SW 1271 (cell line): ENCODE measurements around the gene C4orf54.

Source experiments
- DNase-seq, 2 experiments: peaks; one replicate each; lab custom pipeline; 2025; lab: John Stamatoyannopoulos, UW

The C4orf54 gene

GRCh38 chr4:99651811-99652485 is 5.7 kb downstream of the C4orf54 start:
- no peak for DNase-seq

- no peak for DNase-seq
Measured at GRCh38 chr4:99651016-99651769, 6.4 kb downstream of the C4orf54 start.

GRCh38 chr4:99649778-99650177 is 7.8 kb downstream of the C4orf54 start:
- DNase-seq: no peak

GRCh38 chr4:99649208-99649607 is 8.4 kb downstream of the C4orf54 start:
- DNase-seq: no peak

GRCh38 chr4:99648321-99648720 is 9.3 kb downstream of the C4orf54 start:
- no peak for DNase-seq

GRCh38 chr4:99647071-99647470 is 10.6 kb downstream of the C4orf54 start:
- no peak for DNase-seq

- DNase-seq: no peak
Measured at GRCh38 chr4:99645638-99646037, 12.0 kb downstream of the C4orf54 start.

GRCh38 chr4:99645036-99645435 is 12.6 kb downstream of the C4orf54 start:
- DNase-seq: no peak

GRCh38 chr4:99644453-99644852 is 13.2 kb downstream of the C4orf54 start:
- no peak for DNase-seq

- no peak for DNase-seq
Measured at GRCh38 chr4:99642725-99643489, 14.7 kb downstream of the C4orf54 start.

GRCh38 chr4:99640676-99641075 is 17.0 kb downstream of the C4orf54 start:
- no peak for DNase-seq

GRCh38 chr4:99637174-99637573 is 20.5 kb downstream of the C4orf54 start:
- DNase-seq: no peak

- DNase-seq: no peak
Measured at GRCh38 chr4:99636422-99636821, 21.2 kb downstream of the C4orf54 start.

GRCh38 chr4:99635601-99636000 is 22.0 kb downstream of the C4orf54 start:
- no peak for DNase-seq

- no peak for DNase-seq
Measured at GRCh38 chr4:99634742-99635360, 22.8 kb downstream of the C4orf54 start.

- no peak for DNase-seq
Measured at GRCh38 chr4:99633772-99634171, 23.9 kb downstream of the C4orf54 start.

- no peak for DNase-seq
Measured at GRCh38 chr4:99630857-99631360, 26.7 kb downstream of the C4orf54 start.

- no peak for DNase-seq
Measured at GRCh38 chr4:99629962-99630554, 27.6 kb downstream of the C4orf54 start.

- DNase-seq: no peak
Measured at GRCh38 chr4:99628040-99628439, 29.6 kb downstream of the C4orf54 start.

GRCh38 chr4:99625369-99625768 is 32.3 kb downstream of the C4orf54 start:
- no peak for DNase-seq

GRCh38 chr4:99624141-99624719 is 33.4 kb downstream of the C4orf54 start:
- no peak for DNase-seq
